Liver (tissue), 9 donors: ENCODE results near the gene DSCAM. TPM values are rescaled to one million over a fixed set of nuclear protein-coding genes. Genes with fewer than 3 reads are reported as not detected.

Experiments used
- DNase-seq: peaks from one replicate; pipeline ENCODE4 v3.0.0-alpha.2; 2017; ENCODE audit warnings: low spot score
- H3K27ac ChIP-seq, 2 donors: one replicate each; pipeline ENCODE4 v1.7.0; 2013; ENCODE audit warnings: inconsistent platforms in 2 of 2, low read length in 2 of 2, control low read depth in 1 of 2, low read depth in 1 of 2, mild to moderate bottlenecking in 1 of 2
- H3K27me3 ChIP-seq, 4 donors: one replicate each; pipeline versions ENCODE4 v1.6.1 to v1.7.0; 2013; ENCODE audit warnings: low read length in 3 of 4, inconsistent platforms in 1 of 4, mild to moderate bottlenecking in 1 of 4, moderate library complexity in 1 of 4; ENCODE audit not compliant: control insufficient read depth in 4 of 4, insufficient read depth in 4 of 4
- H3K36me3 ChIP-seq, 4 donors: one replicate each; pipeline versions ENCODE4 v1.6.1 to v1.7.0; 2013; ENCODE audit warnings: low read length in 3 of 4, mild to moderate bottlenecking in 3 of 4, low read depth in 1 of 4, moderate library complexity in 1 of 4; ENCODE audit not compliant: control insufficient read depth in 4 of 4, insufficient read depth in 3 of 4
- H3K4me1 ChIP-seq, 4 donors: one replicate each; pipeline versions ENCODE4 v1.6.1 to v1.7.0; 2013; ENCODE audit warnings: low read length in 3 of 4, mild to moderate bottlenecking in 3 of 4, moderate library complexity in 1 of 4; ENCODE audit not compliant: control insufficient read depth in 4 of 4, insufficient read depth in 4 of 4
- H3K4me3 ChIP-seq, 3 donors: one replicate each; pipeline versions ENCODE4 v1.6.1 to v1.7.0; 2013; ENCODE audit warnings: low read length in 3 of 3, control low read depth in 1 of 3, low read depth in 1 of 3, mild to moderate bottlenecking in 1 of 3
- H3K9ac ChIP-seq, 2 donors: one replicate each; pipeline ENCODE4 v1.7.0; 2013; ENCODE audit warnings: low read length in 2 of 2, mild to moderate bottlenecking in 2 of 2, moderate library complexity in 2 of 2, control low read depth in 1 of 2, low read depth in 1 of 2
- H3K9me3 ChIP-seq, 4 donors: one replicate each; pipeline versions ENCODE4 v1.6.1 to v1.7.0; 2013; ENCODE audit warnings: low read length in 3 of 4; ENCODE audit not compliant: control insufficient read depth in 4 of 4
- EGR1 ChIP-seq, 2 donors: IDR thresholded peaks; 2 replicates each; pipeline ENCODE4 v1.6.1; 2016 to 2018; ENCODE audit warnings: antibody characterized with exemption in 2 of 2, low read depth in 2 of 2
- FOXA1 ChIP-seq: IDR thresholded peaks from 2 replicates; pipeline ENCODE4 v1.6.1; 2016; ENCODE audit warnings: antibody characterized with exemption
- FOXA2 ChIP-seq: IDR thresholded peaks from 2 replicates; pipeline ENCODE4 v1.6.1; 2016; ENCODE audit warnings: antibody characterized with exemption
- GABPA ChIP-seq, 2 donors: IDR thresholded peaks in 1 of 2; conservative IDR thresholded peaks in 1 of 2; 2 replicates each; pipeline ENCODE4 v1.6.1; 2016; ENCODE audit warnings: antibody characterized with exemption in 2 of 2, mild to moderate bottlenecking in 1 of 2, moderate library complexity in 1 of 2
- HNF4A ChIP-seq, 2 donors: conservative IDR thresholded peaks; 2 replicates each; pipeline ENCODE4 v1.6.1; 2016; ENCODE audit warnings: antibody characterized with exemption in 2 of 2, mild to moderate bottlenecking in 2 of 2
- HNF4G ChIP-seq: IDR thresholded peaks from 2 replicates; pipeline ENCODE4 v1.6.1; 2016; ENCODE audit warnings: antibody characterized with exemption
- JUND ChIP-seq, 2 donors: IDR thresholded peaks; 2 replicates each; pipeline ENCODE4 v1.6.1; 2016; ENCODE audit warnings: antibody characterized with exemption in 2 of 2
- NR2F2 ChIP-seq: IDR thresholded peaks from 2 replicates; pipeline ENCODE4 v1.6.1; 2016; ENCODE audit warnings: antibody characterized with exemption
- RAD21 ChIP-seq, 2 donors: IDR thresholded peaks; 2 replicates each; pipeline ENCODE4 v1.6.1; 2016; ENCODE audit warnings: antibody characterized with exemption in 2 of 2, mild to moderate bottlenecking in 2 of 2
- RXRA ChIP-seq, 2 donors: IDR thresholded peaks; 2 replicates each; pipeline ENCODE4 v1.6.1; 2017 to 2018; ENCODE audit warnings: antibody characterized with exemption in 2 of 2, mild to moderate bottlenecking in 1 of 2
- SP1 ChIP-seq: IDR thresholded peaks from 2 replicates; pipeline ENCODE4 v1.6.1; 2018; ENCODE audit warnings: antibody characterized with exemption, mild to moderate bottlenecking
- TAF1 ChIP-seq: conservative IDR thresholded peaks from 2 replicates; pipeline ENCODE4 v1.6.1; 2016; ENCODE audit warnings: antibody characterized with exemption, mild to moderate bottlenecking
- YY1 ChIP-seq: IDR thresholded peaks from 2 replicates; pipeline ENCODE4 v1.6.1; 2016; ENCODE audit warnings: antibody characterized with exemption, mild to moderate bottlenecking
- WGBS: extraction: QIAGEN DNeasy Blood & Tissue Kit; methylation state at CpG from one replicate; pipeline ENCODE4 v1.1.7; 2013; 5-methylcytosine and 5-hydroxymethylcytosine counted together
- polyA plus RNA-seq, 2 donors: library from polyadenylated mRNA; stranded (reverse) in 1 of 2; unstranded in 1 of 2; fragments of 200-250 nt in 1 of 2; fragments of >200 nt in 1 of 2; fragmentation: Nextera tagmentation in 1 of 2; extraction: Ambion mirVana in 1 of 2; gene quantifications; one replicate each; pipeline versions ENCODE4 v1.2.1 to v1.2.3, GENCODE V29; 2013 to 2015
- total RNA-seq, 2 donors: library from RNA; depleted of rRNA; stranded (reverse); fragments of >200 nt; gene quantifications; one replicate each; pipeline ENCODE4 v1.2.3, GENCODE V29; 2014
- TF ChIP-seq, protein P1 (sequence below): IDR thresholded peaks from 2 replicates; pipeline ENCODE4 v1.6.1; 2016; ENCODE audit warnings: antibody characterized with exemption
- TF ChIP-seq, protein P2 (sequence below): IDR thresholded peaks from 2 replicates; pipeline ENCODE4 v1.6.1; 2016; ENCODE audit warnings: antibody characterized with exemption
- TF ChIP-seq, protein P3 (sequence below): IDR thresholded peaks from 2 replicates; pipeline ENCODE4 v1.6.1; 2016; ENCODE audit warnings: antibody characterized with exemption
- TF ChIP-seq, protein P4 (sequence below): IDR thresholded peaks from 2 replicates; pipeline ENCODE4 v1.6.1; 2016; ENCODE audit warnings: antibody characterized with exemption, mild to moderate bottlenecking
- donor health status: healthy.
- donor health status: healthy.
- donor health status: healthy.
- donor health status: healthy.
- donor health status: healthy.

The DSCAM gene
- total and polyA plus RNA-seq, 4 donors, result 0.02 to 0.23 (median 0.10) TPM

GRCh38 chr21:40060083-40060677 lies 786.8 kb downstream of the DSCAM start:
- WGBS, result 76% methylated on average over 7 of the region's 7 CpGs
- no peaks in the 10 kb centered on the region for H3K36me3 ChIP-seq
- DNase-seq, result no peak
- no peaks in the 10 kb centered on the region for H3K9me3 ChIP-seq
- TF ChIP-seq, protein P1, sequence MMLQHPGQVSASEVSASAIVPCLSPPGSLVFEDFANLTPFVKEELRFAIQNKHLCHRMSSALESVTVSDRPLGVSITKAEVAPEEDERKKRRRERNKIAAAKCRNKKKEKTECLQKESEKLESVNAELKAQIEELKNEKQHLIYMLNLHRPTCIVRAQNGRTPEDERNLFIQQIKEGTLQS, result no peak
- TF ChIP-seq FOXA2, result no peak
- TF ChIP-seq HNF4G, result no peak
- no peak for TF ChIP-seq FOXA1
- TF ChIP-seq GABPA (IDR thresholded peaks at IDR 0.05 in 1 of 2, conservative IDR thresholded peaks at IDR 0.05 in 1 of 2), result no peak
- TF ChIP-seq, protein P2, sequence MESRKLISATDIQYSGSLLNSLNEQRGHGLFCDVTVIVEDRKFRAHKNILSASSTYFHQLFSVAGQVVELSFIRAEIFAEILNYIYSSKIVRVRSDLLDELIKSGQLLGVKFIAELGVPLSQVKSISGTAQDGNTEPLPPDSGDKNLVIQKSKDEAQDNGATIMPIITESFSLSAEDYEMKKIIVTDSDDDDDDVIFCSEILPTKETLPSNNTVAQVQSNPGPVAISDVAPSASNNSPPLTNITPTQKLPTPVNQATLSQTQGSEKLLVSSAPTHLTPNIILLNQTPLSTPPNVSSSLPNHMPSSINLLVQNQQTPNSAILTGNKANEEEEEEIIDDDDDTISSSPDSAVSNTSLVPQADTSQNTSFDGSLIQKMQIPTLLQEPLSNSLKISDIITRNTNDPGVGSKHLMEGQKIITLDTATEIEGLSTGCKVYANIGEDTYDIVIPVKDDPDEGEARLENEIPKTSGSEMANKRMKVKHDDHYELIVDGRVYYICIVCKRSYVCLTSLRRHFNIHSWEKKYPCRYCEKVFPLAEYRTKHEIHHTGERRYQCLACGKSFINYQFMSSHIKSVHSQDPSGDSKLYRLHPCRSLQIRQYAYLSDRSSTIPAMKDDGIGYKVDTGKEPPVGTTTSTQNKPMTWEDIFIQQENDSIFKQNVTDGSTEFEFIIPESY, result no peak
- no peak for TF ChIP-seq RAD21 (IDR thresholded peaks at IDR 0.05)
- no peak for TF ChIP-seq SP1
- TF ChIP-seq TAF1, result no peak
- TF ChIP-seq RXRA (IDR thresholded peaks at IDR 0.05), result no peak
- TF ChIP-seq, protein P3, sequence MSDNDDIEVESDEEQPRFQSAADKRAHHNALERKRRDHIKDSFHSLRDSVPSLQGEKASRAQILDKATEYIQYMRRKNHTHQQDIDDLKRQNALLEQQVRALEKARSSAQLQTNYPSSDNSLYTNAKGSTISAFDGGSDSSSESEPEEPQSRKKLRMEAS, result no peak
- TF ChIP-seq NR2F2, result no peak
- no peak for TF ChIP-seq EGR1 (IDR thresholded peaks at IDR 0.05; ENCODE audit: low read depth in 2 of 2)
- no peak for TF ChIP-seq HNF4A (conservative IDR thresholded peaks at IDR 0.05)
- TF ChIP-seq, protein P4, sequence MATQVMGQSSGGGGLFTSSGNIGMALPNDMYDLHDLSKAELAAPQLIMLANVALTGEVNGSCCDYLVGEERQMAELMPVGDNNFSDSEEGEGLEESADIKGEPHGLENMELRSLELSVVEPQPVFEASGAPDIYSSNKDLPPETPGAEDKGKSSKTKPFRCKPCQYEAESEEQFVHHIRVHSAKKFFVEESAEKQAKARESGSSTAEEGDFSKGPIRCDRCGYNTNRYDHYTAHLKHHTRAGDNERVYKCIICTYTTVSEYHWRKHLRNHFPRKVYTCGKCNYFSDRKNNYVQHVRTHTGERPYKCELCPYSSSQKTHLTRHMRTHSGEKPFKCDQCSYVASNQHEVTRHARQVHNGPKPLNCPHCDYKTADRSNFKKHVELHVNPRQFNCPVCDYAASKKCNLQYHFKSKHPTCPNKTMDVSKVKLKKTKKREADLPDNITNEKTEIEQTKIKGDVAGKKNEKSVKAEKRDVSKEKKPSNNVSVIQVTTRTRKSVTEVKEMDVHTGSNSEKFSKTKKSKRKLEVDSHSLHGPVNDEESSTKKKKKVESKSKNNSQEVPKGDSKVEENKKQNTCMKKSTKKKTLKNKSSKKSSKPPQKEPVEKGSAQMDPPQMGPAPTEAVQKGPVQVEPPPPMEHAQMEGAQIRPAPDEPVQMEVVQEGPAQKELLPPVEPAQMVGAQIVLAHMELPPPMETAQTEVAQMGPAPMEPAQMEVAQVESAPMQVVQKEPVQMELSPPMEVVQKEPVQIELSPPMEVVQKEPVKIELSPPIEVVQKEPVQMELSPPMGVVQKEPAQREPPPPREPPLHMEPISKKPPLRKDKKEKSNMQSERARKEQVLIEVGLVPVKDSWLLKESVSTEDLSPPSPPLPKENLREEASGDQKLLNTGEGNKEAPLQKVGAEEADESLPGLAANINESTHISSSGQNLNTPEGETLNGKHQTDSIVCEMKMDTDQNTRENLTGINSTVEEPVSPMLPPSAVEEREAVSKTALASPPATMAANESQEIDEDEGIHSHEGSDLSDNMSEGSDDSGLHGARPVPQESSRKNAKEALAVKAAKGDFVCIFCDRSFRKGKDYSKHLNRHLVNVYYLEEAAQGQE, result no peak
- H3K4me1 ChIP-seq, result no peaks in the 10 kb centered on the region
- no peak overlapping the region for H3K9ac ChIP-seq
- no peak overlapping the region for H3K4me3 ChIP-seq
- H3K27ac ChIP-seq, result no peak overlapping the region
- H3K27me3 ChIP-seq, result peaks cover 0 to 11% (median 0%) of the 10 kb centered on the region in 4 donors

DNA sequence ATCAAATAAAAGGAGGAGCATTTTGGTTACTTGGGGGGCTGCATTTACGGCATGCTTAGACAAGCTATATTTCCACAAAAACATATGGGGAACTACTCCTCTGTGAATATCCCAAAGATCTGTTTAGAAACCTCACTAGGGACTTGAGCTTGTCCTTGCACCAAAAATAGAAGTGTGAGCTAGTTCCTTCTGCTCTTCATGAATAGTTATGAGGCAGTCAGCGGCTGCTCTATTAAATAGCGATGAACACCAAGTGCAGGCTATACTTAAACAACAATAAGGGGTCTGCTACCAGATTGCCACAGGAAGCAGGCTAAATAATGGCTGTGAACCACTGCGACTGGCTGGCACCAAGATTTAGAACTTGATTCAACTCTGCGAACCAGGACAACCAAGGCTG lies 789.6 kb downstream of the DSCAM start:
- Histone ChIP-seq H3K4me1 (peaks cover 0 to 2% (median 0%) of the 10 kb centered on the region in 4 donors), H3K9ac (no peak overlapping the region), H3K27me3 (peaks cover 0 to 11% (median 0%) of the 10 kb centered on the region in 4 donors), H3K9me3 (no peaks in the 10 kb centered on the region), H3K27ac (no peak overlapping the region), H3K36me3 (no peaks in the 10 kb centered on the region), H3K4me3 (no peak overlapping the region)
- no peak for DNase-seq
- 87% methylated on average over 5 of the region's 5 CpGs for WGBS
- TF ChIP-seq, protein P2, result no peak
- no peak for TF ChIP-seq NR2F2
- TF ChIP-seq FOXA1, result no peak
- TF ChIP-seq, protein P1, result no peak
- no peak for TF ChIP-seq TAF1
- TF ChIP-seq, protein P4, result no peak
- TF ChIP-seq GABPA (IDR thresholded peaks at IDR 0.05 in 1 of 2, conservative IDR thresholded peaks at IDR 0.05 in 1 of 2), result no peak
- TF ChIP-seq RAD21 (IDR thresholded peaks at IDR 0.05), result no peak
- no peak for TF ChIP-seq YY1
- no peak for TF ChIP-seq RXRA (IDR thresholded peaks at IDR 0.05)
- TF ChIP-seq, protein P3, result no peak
- no peak for TF ChIP-seq JUND (IDR thresholded peaks at IDR 0.05)
- TF ChIP-seq FOXA2, result no peak
- TF ChIP-seq SP1, result no peak
